ENCODE results near the gene CBX4. TPM values are rescaled to one million over a fixed set of nuclear protein-coding genes. Genes with fewer than 3 reads are reported as not detected.

Gene CBX4
- total RNA-seq, 4 donors from 2014 or later: 5.5 to 16.6 (median 10.6) TPM

DNA sequence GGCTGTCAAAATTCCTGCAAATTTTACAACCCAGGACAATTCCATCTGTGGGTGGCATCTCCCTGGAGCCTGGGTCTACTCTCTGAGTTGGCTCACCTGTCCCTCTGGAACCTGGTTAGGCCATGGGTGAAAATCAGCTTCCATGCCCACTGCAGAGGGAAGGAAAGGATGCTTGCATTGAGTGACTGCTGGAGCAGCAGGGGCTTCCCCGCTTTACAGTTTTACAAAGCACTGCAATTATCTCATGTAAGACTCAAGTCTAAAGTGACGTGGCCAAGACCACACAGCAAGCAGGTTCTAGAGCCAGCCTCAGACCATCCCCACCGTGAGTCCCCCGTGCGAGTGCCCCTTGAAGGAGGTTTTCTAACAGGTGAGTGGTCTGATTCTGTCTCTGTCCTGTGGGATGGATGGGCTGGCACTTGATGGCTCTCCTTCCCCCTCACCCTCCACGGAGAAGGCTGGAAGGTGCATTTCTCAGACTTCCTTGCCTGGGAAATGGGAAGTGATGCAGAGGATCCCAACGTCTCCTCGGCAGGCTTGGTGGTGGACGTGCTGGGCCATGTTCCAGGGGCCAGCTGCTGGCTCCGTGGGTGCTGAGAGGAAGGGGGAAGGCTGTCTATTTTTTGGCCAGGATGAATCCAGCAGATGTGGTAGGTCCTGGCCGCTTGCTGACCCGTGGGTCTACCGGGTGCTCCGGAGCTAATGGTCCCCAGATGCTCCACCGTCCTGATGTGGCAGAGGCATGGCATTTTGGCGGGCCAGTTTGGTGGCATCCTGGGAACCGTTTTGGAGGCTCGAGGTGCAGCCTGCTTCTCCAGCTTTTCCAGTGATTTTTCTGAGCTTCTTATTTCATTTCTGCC, 26.3 kb upstream of the CBX4 start:
- no peak for ATAC-seq (ENCODE audit: low FRiP score)
- no peak for DNase-seq (ENCODE audit: low spot score)
- TF ChIP-seq, protein P1, sequence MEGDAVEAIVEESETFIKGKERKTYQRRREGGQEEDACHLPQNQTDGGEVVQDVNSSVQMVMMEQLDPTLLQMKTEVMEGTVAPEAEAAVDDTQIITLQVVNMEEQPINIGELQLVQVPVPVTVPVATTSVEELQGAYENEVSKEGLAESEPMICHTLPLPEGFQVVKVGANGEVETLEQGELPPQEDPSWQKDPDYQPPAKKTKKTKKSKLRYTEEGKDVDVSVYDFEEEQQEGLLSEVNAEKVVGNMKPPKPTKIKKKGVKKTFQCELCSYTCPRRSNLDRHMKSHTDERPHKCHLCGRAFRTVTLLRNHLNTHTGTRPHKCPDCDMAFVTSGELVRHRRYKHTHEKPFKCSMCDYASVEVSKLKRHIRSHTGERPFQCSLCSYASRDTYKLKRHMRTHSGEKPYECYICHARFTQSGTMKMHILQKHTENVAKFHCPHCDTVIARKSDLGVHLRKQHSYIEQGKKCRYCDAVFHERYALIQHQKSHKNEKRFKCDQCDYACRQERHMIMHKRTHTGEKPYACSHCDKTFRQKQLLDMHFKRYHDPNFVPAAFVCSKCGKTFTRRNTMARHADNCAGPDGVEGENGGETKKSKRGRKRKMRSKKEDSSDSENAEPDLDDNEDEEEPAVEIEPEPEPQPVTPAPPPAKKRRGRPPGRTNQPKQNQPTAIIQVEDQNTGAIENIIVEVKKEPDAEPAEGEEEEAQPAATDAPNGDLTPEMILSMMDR (IDR thresholded peaks at IDR 0.05): no peak

DNA sequence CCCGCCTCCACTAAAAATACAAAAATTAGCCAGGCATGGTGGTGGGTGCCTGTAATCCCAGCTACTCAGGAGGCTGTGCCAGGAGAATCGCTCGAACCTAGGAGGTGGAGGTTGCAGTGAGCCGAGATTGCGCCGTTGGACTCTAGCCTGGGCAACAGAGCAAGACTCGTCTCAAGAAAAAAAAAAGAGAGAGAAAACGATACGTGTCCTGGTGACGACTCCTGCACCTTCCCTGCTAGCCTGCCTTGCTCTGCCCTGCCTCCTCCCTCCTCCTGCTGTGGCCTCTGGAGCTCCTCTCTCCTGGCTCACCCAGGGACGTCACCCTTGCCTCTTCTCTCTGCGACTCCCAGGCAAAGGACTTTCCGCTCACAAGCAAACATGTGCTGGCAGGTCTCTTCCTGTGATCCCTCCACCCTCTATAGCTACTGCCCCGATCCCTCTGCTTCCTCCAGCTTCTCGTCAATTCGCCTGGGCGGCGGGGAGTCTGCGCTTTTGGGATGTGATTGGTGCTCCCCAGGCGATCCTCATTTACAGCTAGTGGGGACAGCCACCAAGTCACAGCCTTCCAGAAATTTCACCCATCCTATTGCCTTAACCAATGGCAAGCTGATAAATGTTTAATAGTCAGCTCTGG, 25.5 kb upstream of the CBX4 start:
- DNase-seq (ENCODE audit: low spot score): no peak
- TF ChIP-seq, protein P1 (IDR thresholded peaks at IDR 0.05): no peak

DNA sequence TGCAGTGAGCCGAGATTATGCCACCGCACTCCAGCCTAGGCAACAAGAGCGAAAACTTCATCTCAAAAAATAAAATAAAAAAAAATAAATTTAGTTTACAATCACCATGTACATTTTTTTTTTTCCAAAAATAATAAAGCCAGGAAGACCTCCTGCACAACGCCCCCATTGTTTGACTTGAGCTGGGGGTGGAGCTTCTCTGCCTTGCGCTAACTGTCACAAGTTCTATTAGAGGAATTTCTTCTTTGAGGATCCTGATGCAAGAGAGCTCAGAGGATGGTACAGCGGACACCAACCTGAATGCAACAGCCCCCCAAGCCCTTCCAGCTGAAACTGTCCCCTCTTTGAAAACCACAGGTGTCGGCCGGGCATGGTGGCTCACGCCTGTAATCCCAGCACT, 24.9 kb upstream of the CBX4 start:
- DNase-seq (ENCODE audit: low spot score) (no peak), ATAC-seq (ENCODE audit: low FRiP score) (no peak)
- TF ChIP-seq, protein P1 (IDR thresholded peaks at IDR 0.05): no peak

More for the DNA sequence above, 25.5 kb upstream of the CBX4 start:
- no peak for ATAC-seq (ENCODE audit: low FRiP score)

DNA sequence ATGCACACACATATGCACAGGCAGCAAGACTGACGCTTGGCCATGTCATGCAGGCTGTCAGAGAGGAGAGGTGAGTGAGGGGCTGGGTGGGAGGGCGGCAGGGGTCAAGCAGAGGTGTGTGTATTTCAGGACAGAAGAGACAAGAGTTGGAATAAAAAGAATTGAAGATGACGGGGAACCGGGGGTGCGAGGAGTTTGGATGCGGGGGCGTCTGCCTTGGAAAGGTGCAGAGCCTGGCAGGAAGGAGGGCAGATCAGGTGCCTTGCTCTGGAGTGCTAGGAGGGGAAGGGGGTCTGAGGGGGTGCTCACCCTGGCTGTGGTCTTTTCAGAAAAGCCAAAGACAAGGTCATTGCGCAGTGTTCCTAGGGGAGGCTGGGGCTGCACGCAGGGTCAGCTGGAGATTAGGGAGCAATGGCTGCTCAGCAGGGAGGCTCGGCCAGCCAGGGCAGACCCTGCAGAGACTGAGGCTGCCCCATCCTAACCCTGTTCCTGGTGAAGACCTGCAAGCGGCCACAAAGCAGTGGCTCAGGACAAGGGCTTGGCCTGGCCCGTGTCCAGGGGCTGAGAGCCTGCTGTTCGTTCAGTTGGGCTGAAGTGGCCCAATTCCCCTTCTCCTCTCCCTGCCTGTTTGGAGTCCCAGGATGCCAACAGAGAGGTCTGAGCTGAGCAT, 23.7 kb upstream of the CBX4 start:
- ATAC-seq (ENCODE audit: low FRiP score) (no peak), DNase-seq (ENCODE audit: low spot score) (no peak)
- TF ChIP-seq, protein P1 (IDR thresholded peaks at IDR 0.05): no peak

DNA sequence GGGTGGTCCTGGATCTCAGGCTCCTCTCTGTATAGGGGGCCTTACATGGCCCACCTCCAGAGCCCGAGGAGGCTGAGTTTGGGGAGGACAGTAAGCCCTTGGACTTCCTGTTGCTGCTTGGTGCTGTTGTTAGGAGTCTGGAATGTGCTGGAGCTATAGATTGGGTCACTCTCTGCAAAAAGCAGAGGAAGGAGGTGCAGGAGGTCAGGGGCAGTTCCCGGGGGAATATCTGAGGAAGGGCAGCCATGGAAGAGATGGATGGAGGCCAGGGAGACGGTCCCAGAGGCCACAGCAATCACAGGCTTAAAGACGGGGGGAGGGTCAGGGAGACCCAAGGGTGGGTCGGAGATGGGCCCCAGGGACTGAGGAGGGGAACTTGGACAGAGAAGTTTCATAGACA, 23.0 kb upstream of the CBX4 start:
- TF ChIP-seq, protein P1 (IDR thresholded peaks at IDR 0.05): no peak
- DNase-seq (ENCODE audit: low spot score) (no peak), ATAC-seq (ENCODE audit: low FRiP score) (no peak)

DNA sequence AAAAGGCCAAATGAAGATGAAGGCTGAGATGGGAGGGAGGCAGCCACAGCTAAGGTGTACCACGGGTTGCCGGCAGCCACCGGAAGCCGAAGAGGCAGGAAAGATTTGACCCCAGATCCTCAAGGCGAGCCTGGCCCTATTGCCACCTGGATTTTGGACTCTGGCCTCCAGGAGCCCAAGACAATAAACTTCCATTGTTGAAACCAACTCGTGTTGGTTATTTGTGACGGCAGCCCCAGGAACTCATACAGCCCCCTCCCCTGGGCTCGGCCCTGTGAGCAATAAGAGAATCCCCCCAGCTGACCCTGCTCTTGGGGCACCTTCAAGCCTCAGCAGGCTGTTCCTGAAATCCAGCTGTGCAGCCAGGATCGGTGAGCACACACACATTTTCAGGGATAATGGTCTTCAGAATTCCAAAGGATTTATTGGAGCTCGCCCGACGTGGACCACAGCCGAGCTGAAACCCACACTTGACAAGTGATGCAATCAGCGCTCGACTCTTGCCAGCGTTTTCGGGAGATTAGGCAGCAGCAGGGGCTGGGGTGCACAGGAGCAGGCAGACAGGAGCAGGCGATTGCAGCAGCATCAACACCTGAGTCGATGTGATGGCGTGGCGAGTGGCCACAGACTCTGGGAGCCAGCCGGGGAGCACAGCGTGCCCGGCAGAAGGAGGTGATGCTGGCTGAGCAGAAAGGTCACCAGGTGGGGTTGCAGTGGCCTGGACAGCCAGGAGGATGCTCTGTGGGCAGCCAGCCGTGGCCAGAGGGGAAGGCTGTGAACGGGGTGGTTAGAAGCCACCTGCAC, 22.4 kb upstream of the CBX4 start:
- DNase-seq (ENCODE audit: low spot score) (no peak), ATAC-seq (ENCODE audit: low FRiP score) (no peak)
- TF ChIP-seq, protein P1 (IDR thresholded peaks at IDR 0.05): no peak
